GM18861 (cell line): Measurements from ENCODE around the gene LRRC31.

ENCODE experiments used
- ATAC-seq: cut with Tn5 transposase; IDR thresholded peaks from one replicate; pipeline ENCODE4 v1.9.1; 2021; ENCODE audit not compliant: unreplicated experiment

The LRRC31 gene

DNA sequence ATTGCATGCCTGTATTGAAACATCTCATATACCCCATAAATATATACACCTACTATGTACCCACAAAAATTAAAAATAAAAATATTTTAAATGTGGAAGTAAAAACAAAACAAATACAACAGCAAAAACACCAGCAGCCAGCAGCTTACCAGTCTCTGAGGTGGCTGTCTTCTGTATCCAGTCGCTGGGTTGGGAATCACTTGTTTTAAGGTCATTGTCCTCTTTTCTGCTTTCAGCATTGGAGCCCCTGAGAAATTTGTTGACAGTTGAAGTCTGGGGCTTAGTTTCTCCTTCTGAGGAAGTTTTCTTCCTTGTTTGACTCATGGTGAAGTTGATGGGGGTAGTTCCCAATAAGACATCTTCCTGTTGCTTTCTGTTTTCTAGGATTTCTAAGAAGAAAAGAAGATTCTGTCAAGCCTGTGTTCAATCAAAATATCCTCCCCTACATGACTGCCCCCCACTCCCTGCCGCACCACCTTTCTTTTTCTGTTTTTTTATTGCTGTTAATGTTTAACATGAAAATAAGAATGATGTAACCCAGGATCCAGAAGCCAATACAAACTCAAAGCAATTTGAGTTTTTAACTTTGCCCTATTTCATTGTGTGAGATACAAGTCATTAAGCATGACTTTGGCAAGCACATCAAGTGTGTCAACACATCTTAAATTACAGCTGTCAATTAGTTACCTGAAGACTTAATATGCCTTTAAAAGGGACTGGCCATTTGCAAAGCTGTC is at the start of gene LRRC31:
Gene LRRC31, minus strand, starts transcription at position 452 of the 737 bp plus-strand sequence. Its CDS starts 128 bp downstream, at position 324.
- ATAC-seq, result no peak

- no peak for ATAC-seq
These were observed 44.6 kb upstream of the LRRC31 start for GRCh38 chr3:169914321-169914720.

DNA sequence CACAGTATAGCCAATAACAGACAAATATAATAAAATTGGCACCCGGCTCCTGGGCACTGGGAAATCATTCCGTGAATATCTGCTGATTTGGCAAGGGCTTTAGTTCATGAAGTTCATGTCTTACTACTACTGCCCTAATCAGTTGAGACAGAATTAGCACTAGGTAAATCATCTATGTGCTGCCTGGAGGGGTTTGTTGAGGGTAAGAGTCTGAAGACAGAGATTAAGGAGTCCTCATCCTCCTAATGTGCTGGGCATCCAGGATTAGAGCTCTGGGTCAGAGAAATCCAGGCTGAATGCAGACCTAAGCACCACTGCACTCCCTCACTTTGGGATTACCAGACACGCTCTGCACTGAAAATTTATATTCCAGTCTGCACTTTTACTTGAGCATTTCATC is 43.6 kb upstream of the LRRC31 start:
- no peak for ATAC-seq

DNA sequence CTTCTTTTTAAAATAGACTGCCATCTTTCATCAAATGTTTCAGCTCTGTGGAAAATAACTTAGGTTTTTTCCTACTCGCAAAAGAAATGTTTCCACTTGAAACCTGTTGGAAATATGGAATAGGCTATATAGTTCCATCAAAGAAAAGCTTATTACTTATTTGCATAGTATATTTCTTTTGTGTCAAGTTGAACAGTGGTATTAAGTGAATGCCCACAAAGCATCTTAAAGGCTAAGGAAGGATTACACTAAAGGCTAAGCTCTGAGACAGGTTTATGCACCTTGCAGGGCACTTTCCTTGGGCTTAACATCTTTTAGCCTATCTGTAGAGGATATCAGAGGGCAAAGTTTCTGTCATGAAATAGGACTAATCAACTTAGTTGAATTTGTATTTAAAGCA is 41.5 kb upstream of the LRRC31 start, which contains the start of gene SAMD7:
Gene SAMD7, plus strand, starts transcription at position 301 of the 400 bp plus-strand sequence. CDS start 7,927 bp downstream, outside the sequence.
- ATAC-seq, result no peak

GRCh38 chr3:169907944-169908343 is 38.2 kb upstream of the LRRC31 start:
- no peak for ATAC-seq

DNA sequence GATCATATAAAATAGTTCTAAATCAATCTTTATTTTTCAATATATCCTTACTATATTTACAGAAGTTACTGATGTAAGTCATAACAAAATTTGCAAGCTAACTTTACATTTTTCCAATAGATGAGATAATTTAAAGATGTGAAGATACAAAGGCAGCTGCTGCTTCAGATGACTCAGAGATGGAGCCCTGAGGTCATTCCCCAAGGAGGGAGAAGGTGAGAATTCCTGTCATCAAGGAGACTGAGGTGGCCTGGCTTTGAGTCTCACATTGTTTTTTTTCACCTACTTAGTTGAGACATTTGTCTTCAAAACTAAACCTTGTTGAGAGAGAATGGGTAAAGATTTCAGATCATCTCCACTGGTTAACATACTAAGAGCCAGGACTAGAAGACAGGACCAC is 37.7 kb upstream of the LRRC31 start:
- no peak for ATAC-seq

DNA sequence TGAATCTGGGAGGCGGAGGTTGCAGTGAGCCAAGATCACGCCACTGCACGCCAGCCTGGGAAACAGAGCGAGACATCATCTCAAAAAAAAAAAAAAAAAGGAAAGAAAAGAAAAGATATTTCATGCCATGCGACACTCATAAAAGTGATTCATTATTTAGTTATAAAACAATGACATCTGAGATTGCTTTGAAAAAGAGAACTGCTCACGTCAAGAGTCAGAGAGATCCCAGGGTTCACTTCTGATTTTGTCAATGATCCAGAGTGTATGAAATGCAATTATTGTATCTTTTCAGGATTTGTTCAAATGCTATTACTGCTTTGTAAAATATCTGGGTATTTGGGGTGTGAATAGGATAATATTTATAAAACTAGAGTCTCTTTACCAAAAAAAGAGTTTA is 35.7 kb upstream of the LRRC31 start:
- ATAC-seq, result no peak

DNA sequence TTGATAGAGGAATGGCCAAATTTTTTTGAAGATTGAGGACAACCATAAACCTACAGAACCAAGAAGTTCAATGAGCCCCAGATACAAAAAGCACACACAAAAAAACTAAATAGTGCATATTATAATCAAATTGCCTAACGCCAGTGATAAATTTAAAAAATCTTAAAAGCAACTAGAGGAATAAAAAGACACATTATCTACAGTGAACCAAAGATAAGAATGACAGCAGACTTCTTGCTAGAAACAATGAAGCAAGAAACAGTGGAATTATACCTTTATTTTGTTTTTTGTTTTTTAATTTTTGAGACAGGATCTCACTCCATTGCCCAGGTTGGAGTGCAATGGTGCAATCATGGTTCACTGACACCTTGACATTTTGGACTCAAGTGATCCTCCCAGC is 31.7 kb upstream of the LRRC31 start:
- ATAC-seq, result no peak

DNA sequence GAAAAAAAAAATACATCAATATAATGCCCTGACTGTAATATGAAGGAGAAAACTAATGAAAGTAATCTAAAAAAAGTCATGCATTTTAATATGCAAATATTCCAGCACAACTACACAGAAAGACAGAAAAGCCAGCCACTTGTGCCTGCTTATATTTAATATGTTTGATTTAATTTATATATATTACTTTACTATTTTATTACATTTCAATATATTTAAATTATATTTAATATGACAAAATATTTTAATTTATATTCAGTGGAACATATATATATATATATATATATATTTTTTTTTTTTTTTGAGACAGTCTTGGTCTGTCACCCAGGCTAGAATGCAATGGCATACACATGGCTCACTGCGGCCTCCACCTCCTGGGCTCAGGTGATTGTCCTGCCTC is 27.5 kb upstream of the LRRC31 start:
- no peak for ATAC-seq

DNA sequence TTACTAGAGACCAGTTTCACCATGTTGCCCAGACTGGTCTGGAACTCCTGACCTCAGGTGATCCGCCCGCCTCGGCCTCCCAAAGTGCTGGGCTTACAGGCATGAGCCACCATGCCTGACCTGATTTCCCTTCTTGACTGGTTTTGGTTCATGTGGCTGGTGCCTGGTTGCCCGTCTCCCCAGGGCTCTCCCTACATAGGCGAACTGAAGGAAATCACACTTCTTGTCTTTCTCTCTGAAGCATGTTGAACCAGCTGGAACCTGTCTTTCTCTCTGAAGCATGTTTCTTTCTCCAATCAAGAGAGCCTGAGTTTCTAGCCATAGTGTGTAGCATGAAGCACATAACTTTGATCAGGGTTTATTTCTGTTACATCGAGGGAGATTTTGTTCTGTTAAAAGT is 25.3 kb upstream of the LRRC31 start:
- ATAC-seq, result no peak

DNA sequence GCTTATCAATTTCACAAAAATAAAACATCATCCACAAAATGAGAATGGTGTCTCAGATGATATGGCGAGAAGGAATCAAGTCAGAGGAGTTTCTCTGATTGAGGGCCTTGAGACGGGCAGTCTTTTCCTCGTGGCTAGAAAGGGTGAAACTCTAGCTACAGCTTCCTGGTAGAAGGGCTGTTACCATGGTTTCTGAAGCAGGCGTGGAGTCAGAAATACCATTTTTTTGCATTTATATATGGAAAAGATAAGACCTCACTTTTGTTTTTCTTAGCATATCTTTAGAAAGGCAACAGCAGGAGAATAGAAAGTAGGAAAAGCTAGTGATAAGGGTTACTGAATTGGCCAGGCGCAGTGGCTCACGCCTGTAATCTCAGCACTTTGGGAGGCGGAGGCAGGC is 24.4 kb upstream of the LRRC31 start:
- no peak for ATAC-seq

DNA sequence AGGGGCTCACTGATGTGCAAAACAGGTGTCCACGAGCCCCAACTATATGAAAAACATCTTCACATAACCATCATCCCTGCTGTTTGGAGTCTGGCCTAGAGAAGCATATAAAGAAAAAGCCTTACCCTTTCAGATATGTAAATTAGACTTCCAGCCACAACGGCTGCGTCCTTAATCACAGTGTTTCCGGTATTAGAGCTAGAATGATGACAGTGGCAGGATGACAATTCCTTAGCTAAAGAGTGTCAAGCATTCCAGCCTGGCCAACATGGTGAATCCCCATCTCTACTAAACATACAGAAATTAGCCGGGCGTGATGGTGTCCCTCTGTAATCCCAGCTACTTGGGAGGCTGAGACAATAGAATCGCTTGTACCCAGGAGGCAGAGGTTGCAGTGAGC is 22.2 kb upstream of the LRRC31 start:
- ATAC-seq, result no peak

- ATAC-seq, result no peak
These were observed 16.9 kb upstream of the LRRC31 start for GRCh38 chr3:169886671-169887070.

GRCh38 chr3:169880576-169881250 is 11.0 kb upstream of the LRRC31 start:
- no peak for ATAC-seq

DNA sequence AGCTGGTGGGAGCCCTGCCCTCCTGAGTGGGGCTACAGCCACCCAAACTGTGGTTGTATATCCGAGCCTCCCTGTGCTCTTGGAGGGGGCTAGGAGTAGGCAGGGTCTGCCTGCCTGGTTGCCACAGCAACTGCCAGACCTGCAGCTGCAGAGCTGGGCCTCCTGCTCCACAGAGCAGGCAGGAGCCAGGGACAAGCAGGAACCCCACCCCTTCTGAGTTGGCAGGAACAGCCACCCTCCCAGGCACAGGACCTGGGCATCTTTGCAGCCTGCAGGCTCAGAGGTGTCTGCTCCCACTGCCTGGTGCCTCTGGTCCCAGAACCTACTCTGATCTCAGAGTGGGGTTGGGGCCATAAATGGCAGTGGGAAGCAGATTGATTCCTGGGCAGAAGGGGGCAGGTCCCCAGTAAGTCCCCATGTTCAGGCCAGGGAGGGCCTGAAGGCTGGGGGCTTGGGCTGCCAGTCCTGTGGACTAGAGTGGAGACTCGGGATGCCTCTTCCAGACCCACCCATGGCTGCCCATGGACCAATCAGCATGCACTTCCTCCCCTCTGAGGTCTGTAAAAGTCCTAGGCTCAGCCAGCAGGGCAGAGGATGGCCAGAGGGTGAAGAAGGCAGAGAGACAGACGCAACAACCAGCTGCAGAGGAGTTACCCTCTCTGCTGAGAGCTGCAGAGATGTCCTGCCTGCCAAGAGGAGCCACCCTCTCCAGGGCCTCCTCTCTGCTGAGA is 10.3 kb upstream of the LRRC31 start:
- ATAC-seq, result no peak

DNA sequence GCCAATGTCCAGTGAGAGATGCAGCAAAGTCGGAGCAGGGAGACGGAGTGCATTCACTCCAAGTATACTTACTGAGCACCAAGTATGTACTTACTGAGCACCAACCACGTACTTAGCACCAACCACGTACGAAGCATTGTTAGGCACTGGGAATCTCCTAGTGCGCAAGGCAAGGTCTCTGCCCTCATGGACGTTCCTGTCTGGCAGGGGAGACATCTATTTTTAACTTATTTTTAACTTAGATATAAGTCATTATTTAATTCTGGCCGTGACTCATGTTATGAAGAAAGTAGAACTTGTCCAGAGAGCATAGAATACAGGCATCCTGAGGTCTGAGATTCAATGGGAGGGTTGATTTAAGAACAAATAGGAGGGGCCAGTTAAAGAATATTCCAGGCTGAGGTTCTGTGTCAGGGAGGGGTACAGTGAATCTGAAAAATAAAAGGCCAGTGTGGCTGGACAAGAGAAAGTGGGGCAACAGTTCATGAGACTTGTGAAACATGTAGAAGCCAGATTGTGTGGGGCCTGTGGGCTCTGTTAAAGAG is 9.3 kb upstream of the LRRC31 start:
- no peak for ATAC-seq

DNA sequence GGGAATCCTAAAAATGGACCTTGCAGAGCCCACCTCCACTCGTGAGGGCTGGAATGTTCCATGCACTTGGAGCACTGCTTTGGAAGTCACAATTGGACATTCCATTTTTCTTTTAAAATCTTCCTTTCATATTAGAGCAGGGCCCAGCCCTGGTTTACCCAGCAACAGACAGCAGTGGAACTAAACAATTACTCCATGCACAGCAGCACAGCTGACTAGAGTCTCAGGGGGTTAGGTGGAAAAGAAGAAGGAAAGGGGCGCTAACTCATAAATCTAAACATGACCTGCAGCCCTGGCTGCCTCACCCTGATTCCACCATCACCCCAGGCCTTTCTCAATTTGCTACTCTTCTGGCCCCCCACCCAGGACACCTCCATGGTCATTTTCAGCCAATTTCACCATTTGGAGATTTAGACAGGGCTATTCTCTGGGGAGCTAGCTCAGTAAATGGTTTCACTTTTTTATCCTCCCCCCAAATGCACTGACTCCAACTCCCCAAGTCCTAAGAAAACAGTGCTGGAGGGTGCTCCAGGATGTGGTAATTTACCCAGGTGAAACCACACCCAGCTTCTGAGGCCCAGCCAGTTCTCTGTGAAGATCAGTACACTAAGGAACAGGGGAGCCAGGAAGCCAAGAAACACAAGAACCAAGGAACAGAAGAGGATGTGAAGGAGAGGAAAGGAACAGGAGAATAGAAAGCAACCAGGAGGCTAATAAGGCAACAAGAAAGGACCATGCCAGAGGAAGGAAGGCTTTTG is 1.6 kb upstream of the LRRC31 start:
- no peak for ATAC-seq

DNA sequence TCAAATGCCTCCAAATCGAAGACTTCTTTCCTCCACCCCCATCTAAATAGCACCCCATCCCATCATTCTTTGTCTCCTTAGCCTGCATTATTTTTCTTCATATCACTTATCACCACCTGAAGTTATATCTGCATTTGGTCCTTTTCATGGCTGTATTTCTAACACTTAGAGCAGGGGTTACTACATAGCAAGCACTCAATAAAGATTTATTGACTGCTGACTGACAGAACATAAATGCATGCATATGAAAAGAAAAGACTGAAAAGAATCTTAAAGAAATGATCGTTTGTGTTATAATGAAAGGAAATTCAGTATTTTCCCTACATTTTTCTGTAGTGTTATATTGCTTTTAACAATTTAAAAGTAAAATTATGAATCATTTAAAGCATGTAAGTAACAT is 1.4 kb downstream of the LRRC31 start:
- no peak for ATAC-seq

DNA sequence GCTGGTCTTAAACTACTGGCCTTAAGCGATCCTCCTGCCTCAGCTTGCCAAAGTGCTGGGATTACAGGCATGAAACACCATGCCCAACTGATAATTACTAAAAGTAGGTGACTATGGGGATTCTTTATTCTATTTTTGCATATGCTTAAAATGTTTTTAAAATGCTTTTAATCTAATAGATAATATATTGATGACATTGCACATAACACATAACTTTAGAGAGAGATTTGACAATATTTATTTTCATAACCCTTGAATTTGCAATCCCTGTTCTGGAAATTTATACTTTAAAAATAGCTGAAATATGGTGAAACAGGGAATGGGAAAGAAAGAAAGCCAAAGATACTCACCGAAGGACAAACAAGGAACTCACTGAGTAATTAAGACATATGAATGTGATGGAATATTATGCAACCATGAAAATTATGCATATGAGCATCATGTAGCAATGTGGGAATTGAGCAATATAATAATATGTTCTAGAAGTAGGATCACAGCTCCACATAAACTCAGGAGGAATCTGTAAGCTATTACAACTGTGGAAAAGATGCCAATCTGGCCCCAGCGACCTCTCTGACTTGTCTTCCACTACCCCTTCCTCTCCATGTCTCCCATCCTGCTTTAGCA is 2.0 kb downstream of the LRRC31 start:
- no peak for ATAC-seq

DNA sequence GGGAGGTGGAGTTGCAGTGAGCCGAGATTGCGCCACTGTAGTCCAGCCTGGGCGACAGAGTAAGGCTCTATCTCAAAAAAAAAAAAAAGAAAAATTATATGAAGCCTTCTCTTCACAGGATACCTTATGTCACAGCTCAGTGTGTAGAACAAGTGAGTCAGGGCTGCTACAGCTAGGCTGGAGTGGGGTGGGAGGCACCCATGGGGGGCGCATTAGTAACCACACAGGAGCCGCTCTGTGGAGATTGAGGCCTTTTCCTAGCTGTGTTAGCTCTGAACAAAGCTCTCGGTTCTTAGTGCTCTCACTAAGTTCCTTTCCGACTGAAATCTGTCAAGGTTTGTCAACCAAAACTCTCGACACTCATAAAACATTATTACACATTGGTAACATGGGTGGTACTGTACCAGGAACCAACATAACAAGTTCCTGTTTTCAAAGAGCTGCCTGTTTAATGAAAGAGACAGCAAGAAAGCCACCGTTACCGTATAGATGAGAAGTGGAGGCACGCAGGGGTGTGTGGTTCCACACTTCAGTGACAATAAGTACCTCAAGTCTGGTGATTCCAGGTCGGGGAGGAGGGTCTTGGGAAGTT is 4.5 kb downstream of the LRRC31 start:
- ATAC-seq, result no peak
